C4-2B (cell line): Measurements from ENCODE around the gene SND1.

Experiments used
- ZFX ChIP-seq: fragments of 450-650 bp; IDR thresholded peaks from 2 replicates; pipeline ENCODE4 v1.6.1; 2017
- TF ChIP-seq, protein P1 (sequence below): fragments of 450-650 bp; conservative IDR thresholded peaks from 2 replicates; pipeline ENCODE4 v1.5.1; 2017; ENCODE audit warnings: mild to moderate bottlenecking

DNA sequence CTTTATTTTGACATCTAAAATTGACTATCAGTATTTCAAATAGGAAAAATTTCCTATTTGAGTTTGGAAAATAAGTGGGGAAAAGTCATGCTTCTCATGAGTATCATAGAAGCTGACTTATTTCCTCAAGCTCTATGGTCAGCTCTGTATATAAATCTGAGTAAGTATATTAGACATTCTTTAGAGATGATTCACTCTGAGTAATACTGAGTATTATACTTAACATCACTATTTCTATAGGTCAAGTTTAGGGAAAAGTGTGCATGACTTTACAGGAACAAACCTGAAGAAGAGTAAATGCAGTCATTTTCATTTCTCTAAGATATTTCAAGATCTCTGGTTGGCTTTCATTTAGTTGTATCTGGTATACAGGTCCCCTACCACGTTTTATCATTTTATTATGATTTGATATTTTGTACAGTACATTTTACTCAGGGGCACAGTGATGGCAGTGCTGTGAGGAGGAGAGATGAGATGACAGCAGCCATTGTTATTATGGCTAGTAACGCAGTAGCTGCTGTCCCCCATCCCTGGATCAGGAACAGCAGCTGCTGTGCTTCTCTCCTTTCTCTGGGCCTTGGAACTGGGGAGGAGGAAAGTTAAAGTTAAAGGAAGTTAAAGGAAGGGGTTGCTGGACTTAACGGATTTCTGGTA is 15.2 kb downstream of the SND1 start:
- TF ChIP-seq, protein P1, sequence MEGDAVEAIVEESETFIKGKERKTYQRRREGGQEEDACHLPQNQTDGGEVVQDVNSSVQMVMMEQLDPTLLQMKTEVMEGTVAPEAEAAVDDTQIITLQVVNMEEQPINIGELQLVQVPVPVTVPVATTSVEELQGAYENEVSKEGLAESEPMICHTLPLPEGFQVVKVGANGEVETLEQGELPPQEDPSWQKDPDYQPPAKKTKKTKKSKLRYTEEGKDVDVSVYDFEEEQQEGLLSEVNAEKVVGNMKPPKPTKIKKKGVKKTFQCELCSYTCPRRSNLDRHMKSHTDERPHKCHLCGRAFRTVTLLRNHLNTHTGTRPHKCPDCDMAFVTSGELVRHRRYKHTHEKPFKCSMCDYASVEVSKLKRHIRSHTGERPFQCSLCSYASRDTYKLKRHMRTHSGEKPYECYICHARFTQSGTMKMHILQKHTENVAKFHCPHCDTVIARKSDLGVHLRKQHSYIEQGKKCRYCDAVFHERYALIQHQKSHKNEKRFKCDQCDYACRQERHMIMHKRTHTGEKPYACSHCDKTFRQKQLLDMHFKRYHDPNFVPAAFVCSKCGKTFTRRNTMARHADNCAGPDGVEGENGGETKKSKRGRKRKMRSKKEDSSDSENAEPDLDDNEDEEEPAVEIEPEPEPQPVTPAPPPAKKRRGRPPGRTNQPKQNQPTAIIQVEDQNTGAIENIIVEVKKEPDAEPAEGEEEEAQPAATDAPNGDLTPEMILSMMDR: no peak
- no peak for TF ChIP-seq ZFX
